K562 (cell line): ENCODE results near the gene LMTK2. TPM values are rescaled to one million over a fixed set of nuclear protein-coding genes. Genes with fewer than 3 reads are reported as not detected.

ENCODE experiments used
- ATAC-seq: fragments of 200-7000 bp; cut with Tn5 transposase; 3 replicates; pipeline ENCODE4 v1.9.1; 2020; ENCODE audit warnings: moderate library complexity
- BruUV-seq: library from RNA; stranded (reverse); fragments of 400-500 nt; replicated peaks from 2 replicates; lab custom pipeline; 2021; lab: Mats Ljungman, UMichigan
- CTCF ChIA-PET: fragments of 300-600 bp; formaldehyde crosslinking; extraction: SDS; loops from one replicate; lab custom pipeline; 2021; ENCODE audit warnings: low intra/inter-chr PET ratio; lab: Yijun Ruan, JAX
- POLR2A ChIA-PET: fragments of 300-600, 350-650 bp; sonication (Branson Sonifier 250); formaldehyde crosslinking; extraction: SDS; loops from one replicate; lab custom pipeline; 2021; ENCODE audit warnings: antibody characterized with exemption, inconsistent platforms; lab: Yijun Ruan, JAX
- DNase-seq, 4 experiments: peaks; one replicate each; pipeline versions ENCODE4 v3.0.0 to v3.0.0-alpha.2; 2011 to 2018; ENCODE audit warnings: low spot score in 3 of 4, mixed read lengths in 3 of 4; ENCODE audit errors: extremely low read depth in 1 of 4
- FAIRE-seq: peaks from 2 replicates; lab custom pipeline; 2011; peaks lifted over from hg19 to GRCh38; lab: Jason Lieb, UNC
- H2AFZ ChIP-seq: 2 replicates; pipeline ENCODE4 v1.6.0; 2011; ENCODE audit warnings: low read depth, low read length, control low read depth, inconsistent platforms
- H3K27ac ChIP-seq: fragments of 200-600 bp; 3 replicates; pipeline ENCODE4 v1.8.0; 2011; ENCODE audit warnings: low read depth, mild to moderate bottlenecking, control low read depth, inconsistent platforms, low read length, moderate library complexity, mixed read lengths; ENCODE audit errors: extremely low read depth
- H3K27me3 ChIP-seq, 2 experiments: fragments of 300-600 bp in 1 of 2; 2 replicates in 1 of 2; 3 replicates in 1 of 2; pipeline versions ENCODE4 v1.6.0 to v1.8.0; 2011; ENCODE audit warnings: inconsistent platforms in 2 of 2, low read length in 2 of 2, mild to moderate bottlenecking in 1 of 2, mixed read lengths in 1 of 2, moderate library complexity in 1 of 2; ENCODE audit not compliant: control insufficient read depth in 2 of 2, insufficient read depth in 2 of 2
- H3K36me3 ChIP-seq: fragments of 300-600 bp; 3 replicates; pipeline ENCODE4 v1.8.0; 2011; ENCODE audit warnings: mild to moderate bottlenecking, low read length, inconsistent platforms; ENCODE audit not compliant: control insufficient read depth, insufficient read depth
- H3K4me1 ChIP-seq, 2 experiments: fragments of 200-600 bp in 1 of 2; replicated peaks in 1 of 2; 2 replicates in 1 of 2; 3 replicates in 1 of 2; pipeline versions ENCODE4 v1.5.1 to v1.8.0; 2011; ENCODE audit warnings: inconsistent platforms in 2 of 2, low read length in 2 of 2, mild to moderate bottlenecking in 1 of 2, mixed read lengths in 1 of 2, moderate library complexity in 1 of 2; ENCODE audit not compliant: control insufficient read depth in 2 of 2, insufficient read depth in 2 of 2
- H3K4me2 ChIP-seq: 2 replicates; pipeline ENCODE4 v1.6.1; 2011; ENCODE audit warnings: low read length, control low read depth, inconsistent platforms, mixed read lengths; ENCODE audit not compliant: insufficient read depth
- H3K4me3 ChIP-seq: fragments of 200-600 bp; sonication (generic), shearing (Covaris generic); 2 replicates; pipeline ENCODE4 v1.5.1; 2016; ENCODE audit warnings: control low read depth, inconsistent platforms
- H3K79me2 ChIP-seq: fragments of 200-600 bp; 3 replicates; pipeline ENCODE4 v1.8.0; 2011; ENCODE audit warnings: low read length, inconsistent platforms; ENCODE audit not compliant: control insufficient read depth, insufficient read depth
- H3K9ac ChIP-seq, 2 experiments: 2 replicates each; pipeline versions ENCODE4 v1.6.0 to v1.6.1; 2011; ENCODE audit warnings: low read depth in 2 of 2, low read length in 2 of 2, control low read depth in 1 of 2, inconsistent platforms in 1 of 2, mild to moderate bottlenecking in 1 of 2, mixed read lengths in 1 of 2; ENCODE audit not compliant: insufficient read depth in 1 of 2
- H3K9me1 ChIP-seq: one replicate; pipeline ENCODE4 v1.6.0; 2011; ENCODE audit warnings: inconsistent platforms, mild to moderate bottlenecking, low read length, moderate library complexity; ENCODE audit not compliant: control insufficient read depth, insufficient read depth
- H3K9me3 ChIP-seq: replicated peaks from 2 replicates; pipeline ENCODE4 v1.5.1; 2011; ENCODE audit warnings: low read depth, low read length, inconsistent platforms; ENCODE audit not compliant: control insufficient read depth, insufficient read depth
- H4K20me1 ChIP-seq: replicated peaks from 2 replicates; pipeline ENCODE4 v1.6.1; 2011; ENCODE audit warnings: low read length, inconsistent platforms, mixed read lengths; ENCODE audit not compliant: control insufficient read depth, insufficient read depth
- E4F1 ChIP-seq: fragments of 250-450 bp; sonication (Bioruptor Pico); IDR thresholded peaks from 2 replicates; pipeline ENCODE4 v1.5.0; 2021; ENCODE audit warnings: mild to moderate bottlenecking, borderline replicate concordance
- U2AF2 ChIP-seq: fragments of 200-400 bp; formaldehyde crosslinking; optimal IDR thresholded peaks from 2 replicates; pipeline ENCODE3; 2017; ENCODE audit warnings: low read depth, mild to moderate bottlenecking, low read length
- ZNF134 ChIP-seq: fragments of 250-450 bp; sonication (Bioruptor Pico); conservative IDR thresholded peaks from 2 replicates; pipeline ENCODE4 v1.4.0; 2020
- WGBS: fragments of 100-300 bp; shearing (Covaris generic); methylation state at CpG from one replicate; pipeline ENCODE4 v1.1.6; 2016; ENCODE audit warnings: low coverage, mixed read lengths; ENCODE audit not compliant: insufficient coverage; ENCODE audit errors: missing lambda C conversion rate; 5-methylcytosine and 5-hydroxymethylcytosine counted together
- in situ Hi-C: fragments of 300-500 bp; cut with MboI; formaldehyde crosslinking; loops from 4 replicates; pipeline ENCODE4 v1.15.0; 2018; ENCODE audit warnings: inconsistent platforms, mixed read lengths
- intact Hi-C: fragments of 100-400 bp; cut with micrococcal nuclease; formaldehyde crosslinking; loops from 2 replicates; pipeline ENCODE4 v1.14.2; 2022
- polyA plus RNA-seq, 8 experiments: library from polyadenylated mRNA; depleted of rRNA in 4 of 8; stranded (reverse) in 5 of 8; unstranded in 3 of 8; fragments of >200 nt; fragmentation: Nextera tagmentation in 2 of 8; fragmentation: Illumina TruSeq in 1 of 8; extraction: Ambion mirVana in 2 of 8; extraction: Trizol in 1 of 8; gene quantifications; 2 replicates each; pipeline versions ENCODE4 v1.2.1 to v1.2.3, GENCODE V29; 2011 to 2014; ENCODE audit warnings: inconsistent platforms in 1 of 8, missing spikeins in 1 of 8
- total RNA-seq, 7 experiments: library from RNA; depleted of rRNA in 6 of 7; stranded (reverse); fragments of >200 nt in 6 of 7; fragmentation: Illumina TruSeq in 2 of 7; extraction: Trizol in 2 of 7; gene quantifications; 2 replicates each; pipeline versions ENCODE4 v1.2.1 to v1.2.3, GENCODE V29; 2011 to 2021; ENCODE audit warnings: low replicate concordance in 1 of 7
- TF ChIP-seq, protein P1 (sequence below), 2 experiments: IDR thresholded peaks; 2 replicates each; pipeline ENCODE4 v1.6.1; 2011; ENCODE audit warnings: borderline replicate concordance in 1 of 2, control low read depth in 1 of 2, low read depth in 1 of 2, low read length in 1 of 2, mild to moderate bottlenecking in 1 of 2, mixed read lengths in 1 of 2, moderate library complexity in 1 of 2; ENCODE audit not compliant: insufficient read depth in 1 of 2, insufficient read length in 1 of 2, poor library complexity in 1 of 2, severe bottlenecking in 1 of 2; ENCODE audit errors: extremely low read depth in 1 of 2

LMTK2 gene
- total and polyA plus RNA-seq, 9 of the 15 experiments (the other 6 are each of a cell fraction or from before 2014, with no cell fraction given): 0.78 to 16.4 (median 6.3) TPM

GRCh38 chr7:98156700-98157099 lies 50.0 kb downstream of the LMTK2 start:
- Histone ChIP-seq H3K79me2 (no peaks in the 10 kb centered on the region), H3K9me3 (no peaks in the 10 kb centered on the region), H3K9me1 (no peaks in the 10 kb centered on the region), H3K9ac (no peak overlapping the region), H3K27me3 (no peaks in the 10 kb centered on the region), H3K36me3 (peaks cover 41% of the 10 kb centered on the region; the same call in 2 of the 3 replicates), H3K4me1 (no peaks in the 10 kb centered on the region), H4K20me1 (no peaks in the 10 kb centered on the region), H2AFZ (no peak overlapping the region), H3K4me3 (no peak overlapping the region), H3K4me2 (no peak overlapping the region), H3K27ac (no peak overlapping the region)
- ATAC-seq (no peak), DNase-seq (no peak), FAIRE-seq (no peak)
- intact Hi-C loops (no loop called here), in situ Hi-C loops (no loop called here)
- ChIA-PET POLR2A (interaction anchor here (1.0 kb wide), 1 partner anchor 12 kb away, joined by 3 read pairs; no protein-coding TSS in a partner anchor), CTCF (no interaction called here)
- no TSS peak for BruUV-seq
- 92% methylated on average over 5 of the region's 5 CpGs for WGBS
- TF ChIP-seq, protein P1, sequence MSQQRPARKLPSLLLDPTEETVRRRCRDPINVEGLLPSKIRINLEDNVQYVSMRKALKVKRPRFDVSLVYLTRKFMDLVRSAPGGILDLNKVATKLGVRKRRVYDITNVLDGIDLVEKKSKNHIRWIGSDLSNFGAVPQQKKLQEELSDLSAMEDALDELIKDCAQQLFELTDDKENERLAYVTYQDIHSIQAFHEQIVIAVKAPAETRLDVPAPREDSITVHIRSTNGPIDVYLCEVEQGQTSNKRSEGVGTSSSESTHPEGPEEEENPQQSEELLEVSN (IDR thresholded peaks at IDR 0.05; ENCODE audit: borderline replicate concordance in 1 of 2, extremely low read depth in 1 of 2, insufficient read depth in 1 of 2, insufficient read length in 1 of 2, low read depth in 1 of 2, low read length in 1 of 2, poor library complexity in 1 of 2, severe bottlenecking in 1 of 2): no peak
- TF ChIP-seq ZNF134 (CRISPR knock-in tag) (peak; percentile 90), E4F1 (CRISPR knock-in tag) (no peak), U2AF2 (no peak)
